Measurements from ENCODE around the gene MAP1LC3A.

MAP1LC3A gene

GRCh38 chr20:34535857-34536256 lies 22.7 kb upstream of the MAP1LC3A start:
- no peaks in the 10 kb centered on the region for H3K9me3 Mint-ChIP-seq
- no peak overlapping the region for H3K27ac Mint-ChIP-seq
- H3K36me3 Mint-ChIP-seq (ENCODE audit: low read depth) = peaks cover 29% of the 10 kb centered on the region
- H3K4me3 Mint-ChIP-seq = no peak overlapping the region
- no peaks in the 10 kb centered on the region for H3K27me3 Mint-ChIP-seq (ENCODE audit: low read depth)
- peaks cover 4% of the 10 kb centered on the region for H3K4me1 Mint-ChIP-seq (ENCODE audit: low read depth)

- Mint-ChIP-seq H3K36me3 (ENCODE audit: low read depth) (peaks cover 33% of the 10 kb centered on the region), H3K27ac (no peak overlapping the region), H3K4me3 (no peak overlapping the region)
Measured at GRCh38 chr20:34536798-34537394, 21.6 kb upstream of the MAP1LC3A start.

GRCh38 chr20:34537651-34538050 lies 20.9 kb upstream of the MAP1LC3A start:
- Mint-ChIP-seq H3K27ac (no peak overlapping the region), H3K27me3 (ENCODE audit: low read depth) (no peaks in the 10 kb centered on the region), H3K4me1 (ENCODE audit: low read depth) (peaks cover 13% of the 10 kb centered on the region), H3K4me3 (no peak overlapping the region), H3K36me3 (ENCODE audit: low read depth) (peaks cover 37% of the 10 kb centered on the region), H3K9me3 (no peaks in the 10 kb centered on the region)

More at GRCh38 chr20:34536798-34537394, 21.6 kb upstream of the MAP1LC3A start:
- Mint-ChIP-seq H3K27me3 (ENCODE audit: low read depth) (no peaks in the 10 kb centered on the region), H3K4me1 (ENCODE audit: low read depth) (peaks cover 13% of the 10 kb centered on the region), H3K9me3 (no peaks in the 10 kb centered on the region)

GRCh38 chr20:34538671-34539123 lies 19.8 kb upstream of the MAP1LC3A start:
- Mint-ChIP-seq H3K27ac (no peak overlapping the region), H3K36me3 (ENCODE audit: low read depth) (peaks cover 37% of the 10 kb centered on the region)

GRCh38 chr20:34539756-34540155 lies 18.8 kb upstream of the MAP1LC3A start:
- no peaks in the 10 kb centered on the region for H3K27me3 Mint-ChIP-seq (ENCODE audit: low read depth)
- peaks cover 39% of the 10 kb centered on the region for H3K36me3 Mint-ChIP-seq (ENCODE audit: low read depth)
- no peak overlapping the region for H3K4me3 Mint-ChIP-seq
- H3K27ac Mint-ChIP-seq = no peak overlapping the region
- no peaks in the 10 kb centered on the region for H3K9me3 Mint-ChIP-seq
- peaks cover 19% of the 10 kb centered on the region for H3K4me1 Mint-ChIP-seq (ENCODE audit: low read depth)

More at GRCh38 chr20:34538671-34539123, 19.8 kb upstream of the MAP1LC3A start:
- H3K9me3 Mint-ChIP-seq = no peaks in the 10 kb centered on the region
- no peak overlapping the region for H3K4me3 Mint-ChIP-seq
- H3K27me3 Mint-ChIP-seq (ENCODE audit: low read depth) = no peaks in the 10 kb centered on the region
- peaks cover 13% of the 10 kb centered on the region for H3K4me1 Mint-ChIP-seq (ENCODE audit: low read depth)

GRCh38 chr20:34540596-34541263 lies 17.8 kb upstream of the MAP1LC3A start:
- peaks cover 32% of the 10 kb centered on the region for H3K36me3 Mint-ChIP-seq (ENCODE audit: low read depth)
- no peaks in the 10 kb centered on the region for H3K9me3 Mint-ChIP-seq
- peak overlapping the region; percentile 87 for H3K27ac Mint-ChIP-seq
- H3K4me1 Mint-ChIP-seq (ENCODE audit: low read depth) = peaks cover 20% of the 10 kb centered on the region
- no peaks in the 10 kb centered on the region for H3K27me3 Mint-ChIP-seq (ENCODE audit: low read depth)
- no peak overlapping the region for H3K4me3 Mint-ChIP-seq

- H3K4me3 Mint-ChIP-seq = peak overlapping the region; percentile 59
Measured at GRCh38 chr20:34541264-34541901, 17.1 kb upstream of the MAP1LC3A start.

GRCh38 chr20:34541917-34542316 lies 16.6 kb upstream of the MAP1LC3A start:
- H3K27me3 Mint-ChIP-seq (ENCODE audit: low read depth) = no peaks in the 10 kb centered on the region
- no peak overlapping the region for H3K4me3 Mint-ChIP-seq
- H3K27ac Mint-ChIP-seq = no peak overlapping the region
- H3K36me3 Mint-ChIP-seq (ENCODE audit: low read depth) = peaks cover 30% of the 10 kb centered on the region
- peaks cover 20% of the 10 kb centered on the region for H3K4me1 Mint-ChIP-seq (ENCODE audit: low read depth)
- no peaks in the 10 kb centered on the region for H3K9me3 Mint-ChIP-seq

More at GRCh38 chr20:34541264-34541901, 17.1 kb upstream of the MAP1LC3A start:
- Mint-ChIP-seq H3K27me3 (ENCODE audit: low read depth) (no peaks in the 10 kb centered on the region), H3K27ac (peak overlapping the region; percentile 87), H3K4me1 (ENCODE audit: low read depth) (peaks cover 20% of the 10 kb centered on the region), H3K9me3 (no peaks in the 10 kb centered on the region), H3K36me3 (ENCODE audit: low read depth) (peaks cover 30% of the 10 kb centered on the region)

GRCh38 chr20:34542439-34542838 lies 16.1 kb upstream of the MAP1LC3A start:
- no peaks in the 10 kb centered on the region for H3K9me3 Mint-ChIP-seq
- H3K27me3 Mint-ChIP-seq (ENCODE audit: low read depth) = no peaks in the 10 kb centered on the region
- no peak overlapping the region for H3K4me3 Mint-ChIP-seq
- H3K36me3 Mint-ChIP-seq (ENCODE audit: low read depth) = peaks cover 25% of the 10 kb centered on the region
- peaks cover 17% of the 10 kb centered on the region for H3K4me1 Mint-ChIP-seq (ENCODE audit: low read depth)
- H3K27ac Mint-ChIP-seq = no peak overlapping the region

- Mint-ChIP-seq H3K36me3 (ENCODE audit: low read depth) (peaks cover 25% of the 10 kb centered on the region), H3K9me3 (no peaks in the 10 kb centered on the region), H3K27ac (no peak overlapping the region), H3K27me3 (ENCODE audit: low read depth) (no peaks in the 10 kb centered on the region), H3K4me3 (no peak overlapping the region), H3K4me1 (ENCODE audit: low read depth) (peaks cover 17% of the 10 kb centered on the region)
Measured at GRCh38 chr20:34543463-34544056, 15.0 kb upstream of the MAP1LC3A start.

- Mint-ChIP-seq H3K36me3 (ENCODE audit: low read depth) (peaks cover 24% of the 10 kb centered on the region), H3K9me3 (no peaks in the 10 kb centered on the region), H3K27ac (no peak overlapping the region), H3K4me1 (ENCODE audit: low read depth) (peaks cover 17% of the 10 kb centered on the region), H3K27me3 (ENCODE audit: low read depth) (no peaks in the 10 kb centered on the region), H3K4me3 (peak overlapping the region; percentile 44)
Measured at GRCh38 chr20:34544109-34544796, 14.3 kb upstream of the MAP1LC3A start.

- H3K4me1 Mint-ChIP-seq (ENCODE audit: low read depth) = peaks cover 7% of the 10 kb centered on the region
- no peak overlapping the region for H3K27ac Mint-ChIP-seq
- no peak overlapping the region for H3K4me3 Mint-ChIP-seq
- H3K36me3 Mint-ChIP-seq (ENCODE audit: low read depth) = peaks cover 10% of the 10 kb centered on the region
- H3K9me3 Mint-ChIP-seq = no peaks in the 10 kb centered on the region
- no peaks in the 10 kb centered on the region for H3K27me3 Mint-ChIP-seq (ENCODE audit: low read depth)
Measured at GRCh38 chr20:34546751-34547181, 11.8 kb upstream of the MAP1LC3A start.

- no peaks in the 10 kb centered on the region for H3K9me3 Mint-ChIP-seq
- H3K36me3 Mint-ChIP-seq (ENCODE audit: low read depth) = peaks cover 5% of the 10 kb centered on the region
- H3K27me3 Mint-ChIP-seq (ENCODE audit: low read depth) = no peaks in the 10 kb centered on the region
- no peak overlapping the region for H3K27ac Mint-ChIP-seq
- peaks cover 7% of the 10 kb centered on the region for H3K4me1 Mint-ChIP-seq (ENCODE audit: low read depth)
- H3K4me3 Mint-ChIP-seq = no peak overlapping the region
Measured at GRCh38 chr20:34547844-34548613, 10.5 kb upstream of the MAP1LC3A start.
